Hematopoietic multipotent progenitor cell treated with erythropoietin and hydrocortisone succinate and interleukin-3 and kit ligand, for 8 days (in vitro differentiated cells): Measurements from ENCODE around the gene FXR2.

Experiments used
- DNase-seq: peaks from one replicate; pipeline ENCODE4 v3.0.0-alpha.2; 2015

Gene FXR2

DNA sequence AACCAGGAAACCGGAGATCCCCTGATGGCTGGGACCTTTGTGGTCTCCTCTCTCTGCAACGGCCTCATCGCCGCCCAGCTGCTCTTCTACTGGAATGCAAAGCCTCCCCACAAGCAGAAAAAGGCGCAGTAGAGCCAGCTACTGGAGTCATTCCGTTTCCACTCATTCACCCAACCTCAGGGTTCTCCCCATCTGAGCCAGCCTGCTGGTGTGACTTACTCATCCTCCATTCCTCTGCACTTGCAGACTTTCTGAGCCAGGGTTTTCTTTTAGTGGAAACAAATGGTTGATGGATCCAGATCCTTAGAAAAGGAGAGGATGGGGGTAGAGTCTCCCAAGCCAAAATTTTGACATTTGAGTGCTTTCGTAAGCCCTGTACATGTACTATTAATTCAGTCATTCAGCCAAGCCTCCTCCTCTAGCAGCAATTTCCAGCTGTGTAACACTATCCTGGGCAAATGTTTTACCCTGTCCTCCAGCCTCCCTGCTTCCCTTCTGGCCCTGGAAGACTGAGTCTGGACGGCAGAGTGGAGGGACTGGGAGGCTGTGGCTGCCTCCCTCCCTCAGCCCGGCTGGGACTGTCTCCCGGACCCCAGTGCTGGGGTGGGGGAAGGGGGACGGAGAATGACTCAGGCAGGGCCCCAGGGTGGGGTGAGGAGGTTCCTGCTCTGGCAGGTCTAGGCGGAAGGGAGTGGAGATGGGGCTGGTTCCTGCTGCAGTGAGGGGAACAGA is 27.1 kb downstream of the FXR2 start:
- peak; percentile 51 for DNase-seq

- DNase-seq, result peak; percentile 61
Measured at GRCh38 chr17:7586673-7587419, 27.9 kb downstream of the FXR2 start.

DNA sequence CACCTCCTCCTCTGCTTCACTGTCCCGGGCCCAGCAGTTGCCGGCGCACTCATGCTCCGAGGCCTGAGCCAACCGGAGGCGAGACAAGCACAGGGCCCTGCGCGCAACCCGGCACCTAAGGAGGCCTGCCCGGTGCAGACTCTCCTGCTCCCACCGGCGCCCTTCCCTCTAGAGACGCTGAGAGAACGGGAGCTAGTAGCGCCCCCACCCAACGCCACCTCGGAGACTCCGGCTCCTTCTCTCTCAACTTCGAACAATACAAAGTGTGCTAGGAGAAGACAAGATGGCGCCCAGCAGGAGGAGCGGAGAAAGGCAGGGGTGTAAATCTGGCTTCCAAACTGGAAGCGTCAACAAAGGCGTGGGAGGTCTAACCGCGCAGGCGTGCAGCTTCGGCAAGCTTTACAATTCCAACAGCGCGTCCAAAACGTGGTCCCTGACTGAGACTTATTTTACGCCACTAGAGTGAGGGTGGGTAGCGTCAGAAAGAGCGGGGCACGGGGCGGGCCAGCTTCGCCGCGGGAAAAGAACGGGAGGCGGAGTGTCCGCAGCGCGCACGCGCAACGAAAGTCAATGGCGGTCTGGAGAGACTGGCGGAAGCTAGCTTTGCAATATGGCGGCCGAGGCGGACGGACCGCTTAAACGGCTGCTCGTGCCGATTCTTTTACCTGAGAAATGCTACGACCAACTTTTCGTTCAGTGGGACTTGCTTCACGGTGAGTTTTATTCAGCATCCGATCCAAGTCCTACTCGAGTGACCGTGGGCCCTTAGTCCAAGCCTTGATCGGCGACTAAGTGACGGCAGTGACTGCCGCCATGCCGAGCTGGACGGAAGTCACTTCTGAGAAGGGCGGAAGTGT is 31.2 kb downstream of the FXR2 start, which contains the start of gene MPDU1:
TSS of gene MPDU1 (plus strand) at position 600 of the 857 bp plus-strand sequence. CDS start at position 611, 11 bp downstream.
- peak; percentile 97 for DNase-seq

DNA sequence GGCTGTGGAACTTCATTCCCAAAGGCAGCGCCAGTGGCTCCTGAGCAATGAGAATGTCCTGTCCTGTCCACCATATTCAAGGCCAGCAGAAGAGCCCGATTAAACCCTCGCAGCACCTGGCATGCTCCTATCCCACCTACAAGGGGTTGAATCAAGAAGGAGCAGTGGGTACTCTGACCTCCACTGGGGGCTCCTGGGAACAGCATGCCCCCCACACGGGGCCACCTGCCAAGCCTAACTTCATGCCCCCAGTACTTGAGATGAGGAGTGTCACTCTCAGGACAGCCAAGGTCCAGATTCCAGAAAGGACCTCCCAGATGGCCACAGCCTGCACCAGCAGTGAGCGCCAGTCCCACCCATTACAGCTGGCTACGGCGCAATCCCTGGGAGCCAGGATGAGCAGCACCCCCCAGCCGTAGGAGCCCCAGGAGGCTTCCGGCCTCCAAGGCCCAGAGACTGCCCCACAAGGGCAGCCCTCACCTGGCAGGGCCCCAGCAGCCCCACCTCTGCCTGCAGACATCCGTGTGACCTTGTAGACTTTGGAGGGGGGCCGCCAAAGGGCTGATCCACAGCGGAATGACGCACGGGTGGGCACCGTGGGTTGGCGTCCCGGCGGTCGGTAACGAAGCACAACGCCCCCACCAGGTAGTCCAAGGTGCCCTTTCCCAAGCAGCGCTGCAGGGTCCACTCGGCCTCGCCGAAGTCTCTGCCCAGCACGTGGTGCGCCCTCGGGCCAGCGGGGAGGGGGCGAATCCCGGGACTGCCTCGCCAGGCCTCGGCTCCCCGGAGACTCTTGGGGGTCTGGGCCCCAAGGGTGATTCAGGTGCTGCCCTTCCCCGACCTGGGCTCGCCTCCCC is 32.1 kb downstream of the FXR2 start:
- no peak for DNase-seq

DNA sequence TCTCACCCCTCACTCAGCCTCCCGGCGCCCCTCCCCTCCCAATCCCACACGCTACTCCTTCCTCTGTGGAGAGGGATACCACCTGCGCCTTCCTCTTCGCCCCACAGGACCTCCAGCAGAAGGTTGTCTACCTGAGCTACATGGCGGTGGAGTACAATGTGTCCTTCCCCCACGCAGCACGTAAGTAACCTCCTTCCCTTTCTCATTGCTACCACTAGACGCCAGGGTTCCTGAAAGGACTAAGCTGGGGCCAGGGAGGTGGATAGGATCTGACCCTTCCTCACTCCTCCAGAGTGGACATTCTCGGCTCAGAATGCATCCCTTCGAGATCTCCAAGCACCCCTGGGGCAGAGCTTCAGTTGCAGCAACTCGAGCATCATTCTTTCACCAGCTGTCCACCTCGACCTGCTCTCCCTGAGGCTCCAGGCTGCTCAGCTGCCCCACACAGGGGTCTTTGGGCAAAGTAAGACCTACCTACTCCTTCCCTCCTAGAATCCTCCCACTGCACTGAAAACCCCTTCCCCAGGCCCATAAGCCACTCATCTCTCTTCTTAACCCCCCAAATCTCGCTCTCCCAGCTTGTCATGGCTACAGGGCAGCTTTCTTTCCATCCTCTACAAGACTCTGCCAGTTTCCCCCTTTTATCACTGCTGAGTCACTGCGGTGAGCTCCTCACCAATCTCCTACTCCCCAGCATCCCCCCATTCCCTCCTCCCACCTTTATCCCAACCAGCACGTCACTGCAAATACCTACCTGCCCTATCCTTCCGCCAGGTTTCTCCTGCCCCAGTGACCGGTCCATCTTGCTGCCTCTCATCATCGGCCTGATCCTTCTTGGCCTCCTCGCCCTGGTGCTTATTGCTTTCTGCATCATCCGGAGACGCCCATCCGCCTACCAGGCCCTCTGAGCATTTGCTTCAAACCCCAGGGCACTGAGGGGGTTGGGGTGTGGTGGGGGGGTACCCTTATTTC is 33.8 kb downstream of the FXR2 start:
- DNase-seq, result peak; percentile 82

- peak; percentile 56 for DNase-seq
Measured at GRCh38 chr17:7579834-7580603, 34.7 kb downstream of the FXR2 start.

- peak; percentile 87 for DNase-seq
Measured at GRCh38 chr17:7579001-7579833, 35.5 kb downstream of the FXR2 start, which contains the start of gene CD68. CD68 (plus strand) TSS chr17:7579638; CDS start chr17:7579678, 40 bp downstream.

GRCh38 chr17:7577327-7578199 is 37.1 kb downstream of the FXR2 start:
- DNase-seq, result no peak

DNA sequence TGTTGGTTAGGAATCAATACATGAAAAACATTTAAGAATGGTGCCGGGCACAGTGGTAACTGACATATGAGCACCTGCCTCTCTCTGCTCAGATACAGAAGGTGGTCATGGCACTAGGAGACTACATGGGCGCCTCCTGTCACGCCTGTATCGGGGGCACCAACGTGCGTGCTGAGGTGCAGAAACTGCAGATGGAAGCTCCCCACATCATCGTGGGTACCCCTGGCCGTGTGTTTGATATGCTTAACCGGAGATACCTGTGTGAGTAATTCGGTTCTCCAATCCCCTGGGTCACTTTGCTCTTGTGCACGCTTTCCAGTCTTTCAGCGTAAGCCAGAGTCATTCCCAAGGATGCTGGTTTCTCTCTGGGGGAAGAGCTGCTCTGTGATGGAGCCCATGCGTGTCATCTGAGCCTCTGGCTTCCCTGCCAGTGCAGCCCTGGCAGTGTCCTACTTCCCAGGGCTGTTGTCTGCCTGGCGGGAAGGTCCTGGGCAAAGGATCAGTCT is 38.2 kb downstream of the FXR2 start:
- no peak for DNase-seq

GRCh38 chr17:7575959-7576358 is 38.7 kb downstream of the FXR2 start:
- DNase-seq, result no peak

GRCh38 chr17:7575481-7575883 is 39.2 kb downstream of the FXR2 start:
- DNase-seq, result no peak

DNA sequence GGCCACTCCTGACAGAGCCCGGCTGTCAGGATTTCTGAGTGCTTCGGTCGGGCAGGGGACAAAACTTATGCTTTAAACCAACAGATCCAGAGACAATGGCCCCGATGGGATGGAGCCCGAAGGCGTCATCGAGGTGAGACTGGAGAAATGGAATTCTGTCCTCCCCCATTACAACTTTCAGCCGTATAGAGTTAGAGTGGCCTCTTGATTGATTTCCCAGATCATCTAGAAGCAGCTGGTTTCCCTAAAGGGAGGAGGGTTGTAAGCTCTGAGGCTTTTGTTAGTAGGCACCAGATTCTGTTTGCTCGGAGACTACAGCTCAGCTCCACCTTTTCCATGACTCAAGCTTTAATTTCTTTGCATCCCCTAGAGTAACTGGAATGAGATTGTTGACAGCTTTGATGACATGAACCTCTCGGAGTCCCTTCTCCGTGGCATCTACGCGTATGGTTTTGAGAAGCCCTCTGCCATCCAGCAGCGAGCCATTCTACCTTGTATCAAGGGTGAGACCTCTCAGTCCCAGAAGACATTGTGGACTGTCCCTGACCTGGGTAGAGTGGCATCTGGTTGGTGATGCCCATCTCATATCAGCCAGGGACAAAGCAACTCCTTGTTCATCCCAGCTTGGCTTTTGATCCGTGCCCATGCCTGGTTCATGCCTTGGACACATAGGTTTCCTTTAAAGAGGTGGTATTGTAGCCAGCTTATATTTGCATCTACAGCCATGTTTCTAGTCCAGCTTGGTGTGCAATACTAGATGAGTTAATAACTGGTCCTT is 40.3 kb downstream of the FXR2 start:
- no peak for DNase-seq

- peak; percentile 89 for DNase-seq
Measured at GRCh38 chr17:7573324-7574080, 41.2 kb downstream of the FXR2 start.

DNA sequence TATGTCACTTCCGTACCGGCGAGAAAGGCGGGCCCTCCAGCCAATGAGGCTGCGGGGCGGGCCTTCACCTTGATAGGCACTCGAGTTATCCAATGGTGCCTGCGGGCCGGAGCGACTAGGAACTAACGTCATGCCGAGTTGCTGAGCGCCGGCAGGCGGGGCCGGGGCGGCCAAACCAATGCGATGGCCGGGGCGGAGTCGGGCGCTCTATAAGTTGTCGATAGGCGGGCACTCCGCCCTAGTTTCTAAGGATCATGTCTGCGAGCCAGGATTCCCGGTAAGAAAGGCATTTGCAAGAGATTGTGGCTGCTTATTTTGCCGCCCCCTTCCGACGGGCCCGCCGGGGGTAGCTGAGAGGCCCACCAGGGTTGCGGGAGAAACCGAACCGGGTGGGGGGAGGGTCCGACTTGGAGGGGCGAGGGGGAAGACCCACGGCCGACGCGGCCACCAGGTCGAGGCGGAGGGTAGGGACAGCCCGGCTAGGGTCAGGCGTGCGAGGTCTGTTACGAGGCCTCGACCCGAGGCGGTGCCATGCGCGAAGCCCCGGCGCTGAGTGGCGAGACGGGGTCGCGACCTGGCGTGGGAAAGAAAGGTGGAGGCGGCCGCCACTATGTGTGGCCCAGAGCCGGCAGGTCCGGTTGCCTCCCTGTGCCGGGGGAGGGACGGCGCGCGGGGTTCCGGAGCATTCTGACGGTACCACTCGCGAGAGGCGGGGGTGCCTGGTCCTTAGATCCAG is 41.9 kb downstream of the FXR2 start:
- peak; percentile 100 for DNase-seq

GRCh38 chr17:7572338-7572587 is 42.4 kb downstream of the FXR2 start:
- DNase-seq, result no peak

DNA sequence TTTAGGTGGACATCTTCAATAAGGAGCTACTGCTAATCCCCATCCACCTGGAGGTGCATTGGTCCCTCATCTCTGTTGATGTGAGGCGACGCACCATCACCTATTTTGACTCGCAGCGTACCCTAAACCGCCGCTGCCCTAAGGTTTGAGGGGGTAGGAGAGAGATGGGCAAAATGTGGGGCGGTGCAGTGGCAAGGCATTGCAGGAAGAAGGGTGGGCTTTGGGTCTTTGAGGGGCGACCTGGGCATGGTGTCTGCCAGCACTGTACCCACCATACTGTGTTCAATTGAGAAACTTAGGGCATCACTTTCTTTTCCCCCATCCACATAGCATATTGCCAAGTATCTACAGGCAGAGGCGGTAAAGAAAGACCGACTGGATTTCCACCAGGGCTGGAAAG is 44.3 kb downstream of the FXR2 start:
- DNase-seq, result no peak
